Tibial nerve (tissue), 4 donors: ENCODE measurements around the gene TXLNG. TPM values are rescaled to one million over a fixed set of nuclear protein-coding genes. Genes with fewer than 3 reads are reported as not detected.

ENCODE experiments used
- DNase-seq, 2 donors: peaks; one replicate each; pipeline ENCODE4 v3.0.0-alpha.2; 2019; ENCODE audit warnings: low spot score in 2 of 2
- H3K27ac ChIP-seq, 4 donors: fragments of 200-600 bp; sonication (generic) in 3 of 4; one replicate each; pipeline ENCODE4 v1.5.1; 2017 to 2019; ENCODE audit warnings: mild to moderate bottlenecking in 1 of 4
- H3K27me3 ChIP-seq, 2 donors: fragments of 200-600 bp; sonication (generic) in 1 of 2; one replicate each; pipeline versions ENCODE4 v1.5.1 to v1.6.0; 2017 to 2019
- H3K36me3 ChIP-seq, 3 donors: fragments of 200-600 bp; sonication (generic); one replicate each; pipeline ENCODE4 v1.5.1; 2018 to 2019
- H3K4me1 ChIP-seq, 4 donors: fragments of 200-600 bp; sonication (generic) in 3 of 4; one replicate each; pipeline ENCODE4 v1.5.1; 2017 to 2019
- H3K4me3 ChIP-seq, 4 donors: fragments of 200-600 bp; sonication (generic) in 3 of 4; one replicate each; pipeline ENCODE4 v1.5.1; 2017 to 2019; ENCODE audit warnings: mild to moderate bottlenecking in 1 of 4, moderate library complexity in 1 of 4
- H3K9me3 ChIP-seq, 4 donors: fragments of 200-600 bp; sonication (generic) in 3 of 4; one replicate each; pipeline ENCODE4 v1.5.1; 2017 to 2019
- EP300 ChIP-seq, 2 donors: sonication (generic); formaldehyde crosslinking; IDR thresholded peaks; one replicate each; pipeline ENCODE4 v1.6.1; 2017; ENCODE audit warnings: antibody characterized with exemption in 2 of 2, mild to moderate bottlenecking in 1 of 2
- POLR2A ChIP-seq, 2 donors: fragments of 450-650 bp; IDR thresholded peaks; one replicate each; pipeline ENCODE4 v1.6.1; 2017; ENCODE audit warnings: antibody characterized with exemption in 2 of 2, mild to moderate bottlenecking in 2 of 2, moderate library complexity in 2 of 2
- WGBS, 2 donors: methylation state at CpG; one replicate each; pipeline ENCODE4 v1.1.5; 2018; 5-methylcytosine and 5-hydroxymethylcytosine counted together
- total RNA-seq, 4 donors: library from RNA; depleted of rRNA; stranded (reverse); fragments of >200 nt; gene quantifications; one replicate each; pipeline ENCODE4 v1.1.0, GENCODE V29; 2016
- TF ChIP-seq, protein P1 (sequence below), 5 experiments: fragments of 200-600 bp in 3 of 5; fragments of 450-650 bp in 2 of 5; sonication (generic) in 3 of 5; IDR thresholded peaks; one replicate each; pipeline ENCODE4 v1.5.1; 2016 to 2019; ENCODE audit warnings: antibody characterized with exemption in 5 of 5, mild to moderate bottlenecking in 3 of 5, moderate library complexity in 2 of 5

Gene TXLNG
- total RNA-seq, 4 donors from 2014 or later: 16.3 to 22.2 (median 20.0) TPM

DNA sequence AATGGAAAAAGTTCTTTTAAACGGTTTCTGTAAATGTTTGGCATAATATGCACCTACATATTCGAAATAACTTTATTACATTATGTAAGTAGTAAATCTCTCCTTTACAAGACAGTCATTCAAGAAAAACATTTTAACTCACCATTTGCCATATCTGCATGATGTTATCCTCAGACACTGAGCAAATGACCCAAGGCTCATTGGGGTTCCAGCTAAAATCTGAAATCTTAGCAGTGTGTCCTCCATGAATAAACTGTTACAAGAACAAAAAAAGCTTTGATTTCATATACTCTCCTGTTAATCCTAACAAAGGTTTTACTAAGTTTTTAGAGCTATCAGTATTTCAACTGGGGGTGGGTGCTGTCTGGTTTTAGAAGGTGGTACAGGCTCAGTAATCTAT is 59.4 kb downstream of the TXLNG start:
- Histone ChIP-seq H3K27ac (no peak overlapping the region), H3K36me3 (peaks cover 0 to 39% (median 0%) of the 10 kb centered on the region in 3 donors), H3K4me3 (no peak overlapping the region), H3K9me3 (no peaks in the 10 kb centered on the region), H3K4me1 (peaks cover 0 to 10% (median 0%) of the 10 kb centered on the region in 4 donors), H3K27me3 (no peaks in the 10 kb centered on the region)
- TF ChIP-seq POLR2A (IDR thresholded peaks at IDR 0.05) (no peak), EP300 (IDR thresholded peaks at IDR 0.05) (no peak)
- TF ChIP-seq, protein P1, sequence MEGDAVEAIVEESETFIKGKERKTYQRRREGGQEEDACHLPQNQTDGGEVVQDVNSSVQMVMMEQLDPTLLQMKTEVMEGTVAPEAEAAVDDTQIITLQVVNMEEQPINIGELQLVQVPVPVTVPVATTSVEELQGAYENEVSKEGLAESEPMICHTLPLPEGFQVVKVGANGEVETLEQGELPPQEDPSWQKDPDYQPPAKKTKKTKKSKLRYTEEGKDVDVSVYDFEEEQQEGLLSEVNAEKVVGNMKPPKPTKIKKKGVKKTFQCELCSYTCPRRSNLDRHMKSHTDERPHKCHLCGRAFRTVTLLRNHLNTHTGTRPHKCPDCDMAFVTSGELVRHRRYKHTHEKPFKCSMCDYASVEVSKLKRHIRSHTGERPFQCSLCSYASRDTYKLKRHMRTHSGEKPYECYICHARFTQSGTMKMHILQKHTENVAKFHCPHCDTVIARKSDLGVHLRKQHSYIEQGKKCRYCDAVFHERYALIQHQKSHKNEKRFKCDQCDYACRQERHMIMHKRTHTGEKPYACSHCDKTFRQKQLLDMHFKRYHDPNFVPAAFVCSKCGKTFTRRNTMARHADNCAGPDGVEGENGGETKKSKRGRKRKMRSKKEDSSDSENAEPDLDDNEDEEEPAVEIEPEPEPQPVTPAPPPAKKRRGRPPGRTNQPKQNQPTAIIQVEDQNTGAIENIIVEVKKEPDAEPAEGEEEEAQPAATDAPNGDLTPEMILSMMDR (IDR thresholded peaks at IDR 0.05): no peak
- no peak for DNase-seq
- WGBS, 2 donors: 57 to 85% methylated on average over 2 of the region's 2 CpGs

DNA sequence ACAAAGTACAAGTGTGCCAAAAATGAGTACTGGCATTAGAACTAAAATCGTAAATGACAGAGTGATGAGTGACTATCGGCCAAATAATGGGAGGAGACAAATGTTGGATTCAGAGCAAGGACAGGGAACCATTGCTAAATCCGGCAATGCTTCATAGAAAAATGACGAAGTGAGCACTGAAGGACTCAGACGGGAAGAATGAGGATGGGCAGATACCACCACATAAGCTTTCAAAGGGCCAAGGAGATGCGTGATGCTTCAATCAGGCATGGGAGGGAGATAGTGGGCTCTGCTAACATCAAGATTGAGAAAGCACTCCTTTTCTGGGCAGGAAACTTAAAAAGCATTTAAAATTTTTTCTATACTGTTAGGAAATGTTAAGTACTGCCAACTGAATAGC is 62.3 kb downstream of the TXLNG start:
- Histone ChIP-seq H3K27ac (no peak overlapping the region), H3K9me3 (no peaks in the 10 kb centered on the region), H3K4me1 (peaks cover 0 to 2% (median 0%) of the 10 kb centered on the region in 4 donors), H3K27me3 (no peaks in the 10 kb centered on the region), H3K4me3 (no peak overlapping the region), H3K36me3 (peaks cover 0 to 49% (median 0%) of the 10 kb centered on the region in 3 donors)
- WGBS, 2 donors: 56 to 69% methylated on average over 6 of the region's 6 CpGs
- TF ChIP-seq, protein P1 (IDR thresholded peaks at IDR 0.05): no peak
- no peak for TF ChIP-seq EP300 (IDR thresholded peaks at IDR 0.05)
- no peak for TF ChIP-seq POLR2A (IDR thresholded peaks at IDR 0.05)
- no peak for DNase-seq

DNA sequence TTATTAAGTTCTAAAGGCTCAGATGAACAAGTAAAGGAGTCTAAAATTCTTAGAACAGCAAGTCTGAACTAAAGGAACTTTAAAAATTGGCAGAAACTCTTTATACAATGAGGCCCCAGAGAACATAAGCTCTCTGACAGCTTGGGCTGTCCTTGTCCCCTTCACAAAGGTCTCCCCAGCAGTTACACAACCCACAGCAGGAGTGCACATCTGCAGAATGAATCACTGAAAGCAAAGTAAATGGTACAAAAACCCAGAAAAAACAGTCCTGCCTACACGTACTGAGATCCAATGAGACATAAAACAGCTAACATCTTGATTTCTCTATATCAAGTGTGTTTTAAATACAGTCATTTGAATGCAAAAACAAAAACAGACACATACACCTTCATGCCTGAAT is 65.2 kb downstream of the TXLNG start:
- Histone ChIP-seq H3K27me3 (peaks cover 0 to 4% of the 10 kb centered on the region in 2 donors), H3K4me1 (no peaks in the 10 kb centered on the region), H3K36me3 (peaks cover 0 to 53% (median 0%) of the 10 kb centered on the region in 3 donors), H3K4me3 (no peak overlapping the region), H3K9me3 (no peaks in the 10 kb centered on the region), H3K27ac (no peak overlapping the region)
- 50 to 55% methylated on average over 1 of the region's 1 CpG for WGBS, 2 donors
- DNase-seq: no peak
- TF ChIP-seq, protein P1 (IDR thresholded peaks at IDR 0.05): no peak
- TF ChIP-seq EP300 (IDR thresholded peaks at IDR 0.05) (no peak), POLR2A (IDR thresholded peaks at IDR 0.05) (no peak)

DNA sequence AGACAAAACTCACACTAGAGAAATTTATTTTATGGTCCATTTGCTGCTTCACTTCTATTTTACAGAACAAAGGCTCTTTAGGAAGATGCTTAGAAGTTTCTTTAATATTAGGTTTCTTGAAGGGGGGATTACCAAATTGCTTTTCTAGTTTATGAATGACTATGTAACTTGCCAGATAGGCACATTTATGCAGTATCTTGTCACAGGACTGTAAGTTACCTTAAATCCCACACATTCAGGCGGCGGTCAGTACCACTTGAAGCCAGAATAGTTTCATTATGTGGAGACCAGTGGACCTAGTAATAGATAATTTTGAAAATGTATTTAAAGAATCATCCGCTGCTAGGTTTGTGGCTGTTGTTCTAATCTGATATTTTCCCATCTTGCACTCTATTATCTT is 65.6 kb downstream of the TXLNG start:
- WGBS, 2 donors: 92 to 97% methylated on average over 3 of the region's 3 CpGs
- Histone ChIP-seq H3K4me3 (no peak overlapping the region), H3K9me3 (no peaks in the 10 kb centered on the region), H3K27ac (no peak overlapping the region), H3K4me1 (no peaks in the 10 kb centered on the region), H3K27me3 (peaks cover 0 to 4% of the 10 kb centered on the region in 2 donors), H3K36me3 (peaks cover 0 to 53% (median 0%) of the 10 kb centered on the region in 3 donors)
- no peak for DNase-seq
- TF ChIP-seq, protein P1 (IDR thresholded peaks at IDR 0.05): no peak
- TF ChIP-seq POLR2A (IDR thresholded peaks at IDR 0.05): no peak
- no peak for TF ChIP-seq EP300 (IDR thresholded peaks at IDR 0.05)

DNA sequence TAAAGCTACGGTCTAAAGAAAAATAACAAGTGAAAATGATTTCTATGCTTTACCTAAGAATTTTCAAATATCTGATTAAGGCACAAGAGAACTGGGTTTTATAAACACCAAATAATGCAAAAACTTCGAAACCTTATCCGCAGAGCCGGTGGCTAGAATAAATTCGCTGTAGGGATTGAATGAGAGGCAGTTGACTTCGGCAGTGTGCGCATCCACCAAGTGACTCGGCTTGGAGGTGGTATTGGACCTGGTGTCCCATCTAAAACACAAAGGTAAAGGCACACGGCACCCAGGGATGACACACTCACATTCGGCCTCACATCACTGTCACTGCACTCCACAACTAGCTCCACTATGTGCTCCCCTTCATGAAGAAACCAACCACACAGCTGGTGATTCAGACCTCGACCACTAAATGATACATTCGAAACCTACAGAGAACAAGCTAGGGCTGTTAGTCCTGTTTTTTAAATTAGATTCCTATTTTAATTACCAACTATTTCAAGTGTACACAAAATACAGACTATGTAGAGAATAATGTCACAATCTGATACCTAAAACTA is 66.4 kb downstream of the TXLNG start:
- peaks cover 0 to 57% (median 0%) of the 10 kb centered on the region in 3 donors for H3K36me3 ChIP-seq
- H3K27me3 ChIP-seq: peaks cover 0 to 4% of the 10 kb centered on the region in 2 donors
- DNase-seq: no peak
- no peaks in the 10 kb centered on the region for H3K4me1 ChIP-seq
- TF ChIP-seq, protein P1 (IDR thresholded peaks at IDR 0.05): no peak
- TF ChIP-seq EP300 (IDR thresholded peaks at IDR 0.05): no peak
- no peak for TF ChIP-seq POLR2A (IDR thresholded peaks at IDR 0.05)
- 92 to 95% methylated on average over 11 to 12 of the region's 12 CpGs for WGBS, 2 donors
- no peak overlapping the region for H3K27ac ChIP-seq
- no peak overlapping the region for H3K4me3 ChIP-seq
- H3K9me3 ChIP-seq: no peaks in the 10 kb centered on the region
